Prostate gland (tissue), 2 donors: ENCODE data around the gene UST.

Experiments
- CTCF ChIP-seq, 4 experiments: fragments of 200-600 bp in 2 of 4; fragments of 450-650 bp in 2 of 4; sonication (generic) in 2 of 4; IDR thresholded peaks; 1 replicate in 3 of 4; 2 replicates in 1 of 4; pipeline ENCODE4 v1.5.1; 2016 to 2019; ENCODE audit warnings: antibody characterized with exemption in 4 of 4, mild to moderate bottlenecking in 2 of 4, moderate library complexity in 2 of 4
- POLR2AphosphoS5 ChIP-seq: sonication (generic); formaldehyde crosslinking; IDR thresholded peaks from one replicate; pipeline ENCODE4 v1.6.1; 2017; ENCODE audit warnings: antibody characterized with exemption

GRCh38 chr6:148971031-148971927 is 224.4 kb downstream of the UST start:
- TF ChIP-seq CTCF (IDR thresholded peaks at IDR 0.05) (no peak), POLR2AphosphoS5 (no peak)
